SKM-1 (cell line): ENCODE data around the gene ADARB1.
"Not testable (repeated sequence)": the region's sequence is repeated elsewhere in the genome, so short reads cannot be mapped to it uniquely, and the experiment has no call there.

Experiments used
- DNase-seq: peaks from one replicate; lab custom pipeline; 2025; ENCODE audit not compliant: unreplicated experiment; lab: John Stamatoyannopoulos, UW

The ADARB1 gene

GRCh38 chr21:45074048-45074817, at the start of gene ADARB1:
ADARB1 (plus strand) TSS chr21:45074580; CDS start chr21:45171657, 97,077 bp downstream.
- no peak for DNase-seq

GRCh38 chr21:45026066-45026745, 48.2 kb upstream of the ADARB1 start:
- no peak for DNase-seq

GRCh38 chr21:45026826-45027225, 47.6 kb upstream of the ADARB1 start:
- no peak for DNase-seq

- DNase-seq, result no peak
Observed at GRCh38 chr21:45027241-45028196, 46.9 kb upstream of the ADARB1 start.

GRCh38 chr21:45028645-45029044, 45.7 kb upstream of the ADARB1 start:
- DNase-seq, result not testable (repeated sequence)

GRCh38 chr21:45029298-45029947, 45.0 kb upstream of the ADARB1 start:
- no peak for DNase-seq

GRCh38 chr21:45029948-45030681, 44.3 kb upstream of the ADARB1 start:
- DNase-seq, result no peak

- DNase-seq, result no peak
Observed at GRCh38 chr21:45030682-45031570, 43.5 kb upstream of the ADARB1 start.

GRCh38 chr21:45031571-45032191, 42.7 kb upstream of the ADARB1 start:
- no peak for DNase-seq

- no peak for DNase-seq
Observed at GRCh38 chr21:45032332-45032731, 42.0 kb upstream of the ADARB1 start.

- no peak for DNase-seq
Observed at GRCh38 chr21:45032977-45033710, 41.2 kb upstream of the ADARB1 start.

GRCh38 chr21:45033791-45034555, 40.4 kb upstream of the ADARB1 start:
- no peak for DNase-seq

GRCh38 chr21:45034556-45035476, 39.6 kb upstream of the ADARB1 start:
- DNase-seq, result no peak

- no peak for DNase-seq
Observed at GRCh38 chr21:45035477-45035848, 38.9 kb upstream of the ADARB1 start.

GRCh38 chr21:45036630-45037029, 37.8 kb upstream of the ADARB1 start:
- DNase-seq, result no peak

- no peak for DNase-seq
Observed at GRCh38 chr21:45037986-45038385, 36.4 kb upstream of the ADARB1 start.
